Gastrocnemius medialis (tissue), 4 donors: ENCODE measurements around the gene PROS1.
"Not testable (repeated sequence)": the region's sequence is repeated elsewhere in the genome, so short reads cannot be mapped to it uniquely, and the experiment has no call there.

Experiments
- CTCF ChIP-seq, 5 experiments: fragments of 450-650 bp in 3 of 5; fragments of 200-600 bp in 2 of 5; sonication (generic) in 2 of 5; IDR thresholded peaks in 4 of 5; conservative IDR thresholded peaks in 1 of 5; 1 replicate in 4 of 5; 2 replicates in 1 of 5; pipeline ENCODE4 v1.5.1; 2016 to 2019; ENCODE audit warnings: antibody characterized with exemption in 5 of 5, mild to moderate bottlenecking in 3 of 5, moderate library complexity in 3 of 5
- POLR2A ChIP-seq, 2 donors: fragments of 450-650 bp; IDR thresholded peaks; one replicate each; pipeline ENCODE4 v1.6.1; 2017; ENCODE audit warnings: antibody characterized with exemption in 2 of 2, mild to moderate bottlenecking in 2 of 2, moderate library complexity in 2 of 2

GRCh38 chr3:93965106-93965505, 8.6 kb downstream of the PROS1 start:
- not testable (repeated sequence) for TF ChIP-seq CTCF (IDR thresholded peaks at IDR 0.05 in 4 of 5, conservative IDR thresholded peaks at IDR 0.05 in 1 of 5); POLR2A (IDR thresholded peaks at IDR 0.05)
